GM18517 (cell line): Measurements from ENCODE around the gene CEP128.

Source experiments
- ATAC-seq: cut with Tn5 transposase; IDR thresholded peaks from one replicate; pipeline ENCODE4 v1.9.1; 2021; ENCODE audit warnings: mild to moderate bottlenecking, moderate library complexity; ENCODE audit not compliant: unreplicated experiment

The CEP128 gene

DNA sequence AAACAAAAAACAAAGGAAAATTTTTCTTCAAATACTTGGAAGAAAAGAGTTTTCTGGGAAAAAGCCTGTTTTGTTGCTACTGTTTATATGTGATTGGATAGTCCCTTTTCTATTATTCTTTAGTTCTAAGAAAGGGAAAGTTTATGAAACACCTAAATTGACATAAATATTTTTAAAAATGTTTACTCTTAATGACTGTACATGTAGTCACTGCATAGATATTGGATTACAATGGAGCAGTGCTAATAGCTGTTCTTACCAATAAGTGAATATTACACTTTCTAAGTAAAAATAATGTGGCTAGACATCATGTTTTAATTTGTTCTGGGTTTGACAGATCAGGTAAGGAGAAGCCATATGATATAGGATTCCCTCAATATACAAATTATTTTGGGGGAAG, 377.5 kb downstream of the CEP128 start:
- ATAC-seq: no peak

DNA sequence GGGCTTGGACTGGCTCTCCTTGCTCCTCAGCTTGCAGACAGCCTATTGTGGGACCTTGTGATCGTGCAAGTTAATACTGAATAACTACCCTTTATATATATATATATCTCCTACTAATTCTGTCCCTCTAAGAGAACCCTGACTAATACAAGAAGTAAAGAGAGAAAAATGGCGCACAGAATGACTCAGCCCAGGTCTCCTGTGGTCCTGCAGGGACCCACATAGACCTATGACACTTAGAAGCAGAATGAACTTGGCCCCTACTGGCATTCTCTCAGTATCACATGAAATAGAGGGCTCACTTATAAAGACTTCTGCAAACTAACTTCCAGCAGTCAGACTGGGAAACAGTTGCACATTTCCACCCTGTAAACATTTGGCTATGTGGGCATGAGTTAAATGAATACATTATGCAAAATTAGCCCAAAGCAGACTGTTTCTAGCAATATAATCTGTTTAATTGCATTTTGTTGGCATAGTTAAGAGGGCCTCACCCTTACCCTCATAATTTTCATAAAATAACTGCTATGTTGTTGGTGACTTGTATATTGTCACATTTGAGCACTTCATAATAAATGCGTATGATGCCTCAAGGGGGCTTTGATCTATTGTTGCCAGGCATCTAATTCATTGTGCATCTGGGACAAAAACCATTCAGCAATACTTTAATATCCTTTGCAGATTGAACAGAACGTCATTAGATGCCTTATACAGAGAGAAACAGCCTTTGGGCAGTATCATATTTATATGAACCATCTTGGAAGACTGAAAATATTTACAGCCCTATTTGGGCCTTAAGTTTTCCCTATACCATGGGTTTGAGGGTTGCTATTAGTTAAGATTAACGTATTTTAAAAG, 380.5 kb downstream of the CEP128 start:
- peak; percentile 95 for ATAC-seq

- no peak for ATAC-seq
Observed at GRCh38 chr14:80554139-80554538, 387.4 kb downstream of the CEP128 start.

DNA sequence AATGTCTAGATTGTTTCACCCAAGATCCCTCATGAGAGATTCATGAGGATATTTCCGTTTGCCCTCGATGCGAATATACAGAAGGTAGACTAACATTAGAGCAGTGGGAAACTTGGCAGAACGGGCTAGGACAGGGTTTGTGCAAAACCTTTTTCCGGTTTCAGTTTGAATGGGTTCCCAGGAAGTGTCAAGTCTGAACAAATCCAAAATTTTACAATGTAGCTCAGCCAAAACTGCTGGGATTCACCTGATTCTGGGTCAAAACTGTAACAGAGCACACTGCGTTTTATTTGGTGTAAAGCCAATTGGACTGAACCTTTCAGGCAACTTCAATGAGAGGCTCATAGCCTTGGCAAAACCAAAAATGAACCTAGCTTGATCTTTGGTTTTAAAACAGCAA, 392.4 kb downstream of the CEP128 start:
- no peak for ATAC-seq

- ATAC-seq: no peak
Observed at GRCh38 chr14:80545935-80546854, 395.3 kb downstream of the CEP128 start.

DNA sequence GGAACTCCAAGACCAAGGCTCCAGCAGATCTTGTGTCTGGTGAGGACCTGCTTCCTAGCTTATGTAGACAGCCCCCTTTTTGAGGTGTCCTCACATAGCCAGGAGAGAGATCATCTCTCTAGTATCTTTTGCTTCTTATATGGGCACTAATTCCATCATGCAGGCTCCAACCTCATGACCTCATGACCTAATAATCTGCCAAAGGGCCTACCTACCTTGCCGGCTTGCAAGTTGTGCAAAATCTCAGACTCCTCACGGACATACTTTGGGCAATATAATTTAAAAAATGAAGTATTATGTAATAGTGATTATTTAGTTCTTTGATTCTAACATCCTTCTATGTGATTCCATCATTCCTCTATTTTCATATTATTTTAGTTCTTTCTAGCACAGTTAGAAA, 397.2 kb downstream of the CEP128 start:
- ATAC-seq: no peak

DNA sequence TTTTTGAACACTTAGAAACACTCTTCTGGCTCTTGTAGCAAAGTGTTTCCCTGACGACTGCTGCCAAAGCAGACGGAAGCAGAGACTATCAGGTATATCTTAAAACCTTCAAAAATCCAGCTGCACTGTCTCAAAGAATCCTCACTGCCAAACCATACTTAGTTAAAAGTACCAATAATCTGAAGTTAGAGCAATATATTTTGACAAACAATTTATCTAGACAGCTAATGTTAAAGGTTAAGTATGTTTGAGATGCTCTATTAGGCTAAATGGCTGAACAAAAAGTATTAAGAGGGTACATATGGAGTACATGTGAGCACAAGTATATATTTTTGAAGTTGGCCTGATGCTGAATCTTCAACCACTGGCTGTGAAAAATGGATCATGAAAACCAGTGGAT, 398.3 kb downstream of the CEP128 start:
- no peak for ATAC-seq

DNA sequence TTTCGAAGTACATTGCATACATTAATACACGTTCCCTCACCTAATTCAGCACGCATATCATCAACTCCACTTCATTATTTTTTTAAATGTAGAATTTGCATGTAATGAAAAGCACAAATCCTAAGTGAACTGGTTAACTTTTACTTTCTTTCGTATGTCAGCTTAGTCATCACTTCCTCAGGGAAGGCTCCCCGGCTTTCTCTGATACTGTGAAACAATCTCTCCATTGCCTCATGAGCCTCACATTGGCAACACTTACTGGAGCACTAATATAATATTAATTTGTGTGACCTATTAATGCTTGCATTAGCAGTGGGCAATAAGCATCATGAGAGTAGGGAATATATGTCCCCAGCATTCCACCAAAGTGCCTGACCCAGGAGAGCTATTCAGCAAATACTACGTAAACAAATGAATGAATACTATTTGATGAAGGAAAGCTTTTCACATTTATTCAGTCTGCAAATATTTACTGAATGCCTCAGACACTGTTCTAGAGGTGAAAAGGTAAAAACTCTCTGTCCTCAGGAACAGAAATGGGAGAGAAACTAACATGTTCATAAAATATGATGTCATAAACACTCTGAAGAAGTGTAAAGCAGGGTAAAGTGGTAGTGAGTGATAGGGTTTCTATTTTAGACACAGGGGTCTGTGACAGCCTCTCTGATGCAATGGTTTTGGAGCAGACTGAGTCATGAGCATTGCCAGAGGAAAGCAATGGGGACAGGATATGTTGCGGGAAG, 402.7 kb downstream of the CEP128 start:
- no peak for ATAC-seq

DNA sequence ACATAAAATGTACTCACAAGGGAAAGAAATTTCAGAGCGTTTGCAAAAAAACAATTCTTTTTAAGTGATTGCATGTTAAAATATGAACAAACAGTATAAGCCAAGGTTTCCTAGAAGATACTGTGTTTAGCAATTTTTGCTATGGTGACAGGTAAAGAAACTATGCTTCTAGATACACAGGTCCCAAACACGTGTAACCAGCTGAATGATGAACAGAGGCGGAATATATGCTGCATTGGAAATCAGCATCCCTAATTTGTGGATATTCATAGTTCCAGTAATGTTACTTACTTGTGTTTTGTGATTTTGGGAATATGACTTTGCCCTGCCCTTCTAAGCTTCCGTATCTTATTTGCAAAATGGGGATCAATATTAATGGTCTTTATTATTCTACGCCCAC, 403.9 kb downstream of the CEP128 start:
- ATAC-seq: no peak

DNA sequence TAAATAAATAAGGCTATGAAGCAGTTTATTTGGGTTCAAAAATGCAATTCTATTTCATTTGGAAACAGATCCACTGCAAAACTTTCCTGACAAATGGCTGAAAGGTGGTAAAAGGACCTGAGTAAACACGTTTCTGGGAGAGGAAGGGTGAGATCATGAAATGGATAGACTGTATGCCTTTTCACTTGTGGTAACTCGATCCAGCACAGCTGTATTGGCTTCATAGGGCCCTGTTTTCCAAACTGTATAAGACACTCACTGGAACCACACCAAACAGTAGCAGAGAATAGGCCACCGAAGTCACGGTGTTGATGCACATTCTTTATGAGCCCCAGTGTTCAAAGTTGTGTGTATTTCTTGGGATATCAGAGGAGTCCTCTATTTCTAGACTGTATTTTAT, 405.1 kb downstream of the CEP128 start:
- ATAC-seq: no peak

DNA sequence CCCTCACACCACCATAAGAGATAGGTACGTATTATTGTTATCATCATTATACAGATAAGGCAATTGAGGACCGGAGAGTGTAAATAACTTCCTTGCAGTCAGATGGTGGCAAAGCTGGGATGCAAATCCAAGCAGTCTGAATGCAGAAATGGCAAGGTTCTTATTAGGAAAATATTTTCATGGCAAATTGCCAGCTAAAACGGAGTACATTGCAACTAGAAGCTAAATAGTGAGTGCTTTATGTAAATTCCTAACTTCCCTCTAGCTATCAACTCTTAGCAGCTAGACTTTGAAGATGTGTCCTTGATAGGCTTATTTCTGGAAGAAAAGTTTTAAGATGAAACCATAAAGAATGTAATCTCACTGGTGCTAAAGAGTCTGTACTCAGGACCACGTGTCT, 406.4 kb downstream of the CEP128 start:
- no peak for ATAC-seq

DNA sequence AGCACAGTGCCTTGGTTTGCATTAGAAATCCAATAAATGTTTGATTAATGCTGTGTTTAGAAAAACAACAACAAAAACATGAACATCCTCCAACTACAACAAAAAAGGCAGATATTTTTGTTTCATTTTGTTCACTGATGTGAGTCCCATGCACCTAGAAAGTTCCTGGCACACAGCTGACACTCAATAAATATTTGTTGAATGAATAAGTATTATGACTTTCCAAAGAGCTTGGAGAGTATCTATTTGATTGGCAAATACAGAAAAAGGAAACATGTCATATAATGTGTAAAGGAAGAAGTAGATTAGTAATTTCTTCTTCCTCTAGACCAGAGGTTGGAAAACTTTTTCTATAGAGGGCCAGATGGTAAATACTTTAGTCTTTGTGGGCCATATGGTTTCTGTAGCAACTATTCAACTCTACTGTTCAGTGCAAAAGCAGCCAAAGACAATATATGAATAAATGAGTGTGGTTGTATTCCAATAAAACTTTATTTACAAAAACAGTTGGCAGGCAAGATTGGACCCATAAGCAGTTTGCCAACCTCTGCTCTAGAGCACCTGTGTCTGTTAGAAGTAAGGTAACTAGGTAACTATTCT, 417.9 kb downstream of the CEP128 start:
- ATAC-seq: no peak

DNA sequence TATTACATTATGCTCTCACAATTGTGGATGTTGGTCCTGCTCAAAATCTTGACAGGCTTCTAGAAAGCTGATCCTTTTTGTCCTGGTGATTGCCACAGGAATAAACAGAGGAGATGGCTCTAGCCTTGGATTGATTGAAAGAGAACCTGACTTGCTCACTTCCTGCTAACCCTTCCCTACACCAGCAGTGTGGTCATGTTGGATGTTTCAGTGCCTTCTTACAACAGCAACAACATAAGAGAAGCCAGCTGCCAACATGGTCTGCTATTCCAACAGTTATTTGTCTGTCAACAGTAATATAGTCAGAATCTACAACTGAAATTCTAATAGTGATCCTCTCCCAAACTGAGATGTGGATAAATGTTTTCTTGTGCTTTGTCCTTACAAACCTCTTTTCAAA, 418.6 kb downstream of the CEP128 start:
- no peak for ATAC-seq

DNA sequence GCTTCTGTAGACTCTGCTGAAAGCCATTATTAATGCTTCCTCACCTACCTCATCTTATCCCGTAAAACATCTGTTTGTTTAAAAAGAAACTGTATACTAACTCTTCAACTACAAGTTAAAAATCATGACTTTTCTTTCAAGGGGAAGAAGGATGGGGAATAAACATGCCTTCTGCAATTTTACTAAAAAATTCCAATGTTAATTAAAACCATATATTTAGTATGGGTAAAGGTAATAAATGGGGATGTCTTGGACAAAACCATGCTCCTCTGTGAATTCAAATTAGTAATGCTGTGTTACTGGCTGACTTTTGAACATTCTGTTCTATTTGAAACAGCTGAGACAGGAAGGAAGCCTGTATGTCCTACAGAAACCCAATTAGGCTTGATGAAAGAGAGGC, 419.1 kb downstream of the CEP128 start:
- ATAC-seq: no peak

DNA sequence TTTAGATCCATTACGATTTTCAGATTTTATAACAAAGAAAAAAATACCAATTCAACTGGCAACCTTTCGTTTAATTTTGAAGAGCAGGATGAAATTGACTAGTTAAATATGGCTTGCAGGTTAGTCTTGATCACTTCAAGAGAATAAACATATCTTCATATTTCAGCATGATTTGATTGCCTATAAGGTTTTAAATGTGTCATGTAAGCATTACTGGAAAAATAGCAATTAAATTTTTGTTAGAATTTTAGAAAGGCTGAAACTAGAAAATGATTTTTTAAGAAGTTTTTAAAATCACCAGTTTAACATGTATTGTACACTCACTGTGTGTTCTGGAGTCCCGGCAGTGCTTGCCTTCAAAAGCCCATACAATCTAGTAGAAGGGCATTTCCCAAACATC, 420.1 kb downstream of the CEP128 start:
- no peak for ATAC-seq

DNA sequence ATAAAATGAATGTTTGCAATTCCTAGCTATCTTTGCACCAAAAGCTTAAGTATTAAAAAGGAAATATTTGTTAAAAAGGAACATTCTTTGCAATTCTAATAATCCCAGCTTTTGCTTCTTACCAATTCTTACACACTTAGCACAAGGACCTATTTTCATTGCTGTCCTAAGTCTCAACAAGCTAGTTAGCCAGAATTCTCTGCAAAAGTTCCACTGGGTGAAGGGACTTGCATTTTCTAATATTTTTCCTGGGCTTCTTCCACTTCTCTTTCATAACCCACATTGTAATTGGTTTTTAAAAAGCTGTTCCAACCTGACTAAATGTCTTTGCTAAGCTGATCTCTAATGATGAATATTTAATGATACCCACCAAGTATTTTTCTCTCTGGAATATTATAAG, 422.5 kb downstream of the CEP128 start:
- no peak for ATAC-seq

- ATAC-seq: no peak
Observed at GRCh38 chr14:80518173-80518572, 423.4 kb downstream of the CEP128 start.

DNA sequence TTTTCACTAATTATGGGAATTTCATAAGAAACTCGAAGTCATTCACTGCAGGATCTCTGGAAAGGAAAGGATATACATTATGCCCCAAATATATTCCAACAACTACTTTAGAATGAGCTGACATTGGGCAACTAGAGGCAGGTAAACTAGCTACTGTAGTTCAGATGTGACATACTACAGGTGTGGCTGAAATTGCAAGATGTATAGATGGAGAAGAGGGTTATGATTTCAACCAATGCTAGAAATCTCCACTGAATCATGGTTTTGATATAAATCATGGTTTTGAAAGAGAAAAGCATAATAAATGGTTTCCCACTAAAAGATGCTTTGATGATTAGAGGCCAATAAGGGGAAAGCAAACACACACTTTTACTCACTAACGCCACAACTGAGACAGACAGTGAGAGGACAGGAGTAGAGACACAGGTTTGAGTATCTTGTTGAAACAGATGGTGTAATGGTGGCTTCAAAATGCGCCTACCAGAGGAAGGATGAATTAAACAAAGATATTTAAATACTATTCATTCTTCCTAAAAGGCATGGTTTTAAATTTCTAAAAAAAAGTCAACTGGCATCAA, 434.2 kb downstream of the CEP128 start:
- ATAC-seq: no peak

DNA sequence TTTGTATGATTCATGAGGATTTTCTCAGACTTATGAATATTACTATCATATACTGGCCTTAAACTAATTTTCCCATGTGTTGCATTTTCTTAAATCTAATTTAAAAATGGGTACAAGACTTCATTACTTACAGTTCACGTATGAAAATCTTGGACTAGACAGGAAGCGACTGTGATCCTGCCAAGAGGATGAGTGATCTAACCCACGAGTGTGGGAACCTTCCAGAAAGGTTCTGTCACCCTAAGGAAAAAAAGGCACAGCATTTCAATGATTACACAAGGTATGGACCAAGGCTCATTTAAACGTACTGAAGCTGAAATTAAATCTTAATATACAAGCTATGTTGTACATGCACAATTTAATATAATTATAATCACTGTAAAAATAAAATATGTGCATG, 436.8 kb downstream of the CEP128 start:
- ATAC-seq: no peak

- ATAC-seq: no peak
Observed at GRCh38 chr14:80498533-80498932, 443.0 kb downstream of the CEP128 start.

DNA sequence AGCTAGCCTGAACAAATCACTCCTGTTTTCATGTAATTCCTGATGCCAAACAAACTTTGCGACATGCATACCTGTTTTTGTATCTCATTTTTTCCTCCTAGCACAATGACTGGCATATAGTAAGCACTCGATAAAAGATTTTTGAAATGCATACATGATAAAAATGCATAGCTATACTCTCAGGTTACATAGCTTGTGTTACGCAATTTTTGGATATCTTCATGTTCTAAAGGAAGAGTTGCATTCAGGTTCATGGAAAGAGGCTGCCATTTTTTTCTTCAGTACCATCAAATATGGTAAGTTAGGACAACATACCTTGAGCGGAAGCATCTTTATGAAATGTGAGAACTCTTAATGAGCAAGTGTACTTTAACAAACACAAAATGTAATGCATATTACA, 445.4 kb downstream of the CEP128 start:
- no peak for ATAC-seq
